Gastrocnemius medialis (tissue), 4 donors: ENCODE results near the gene DDX51.

Experiments used
- CTCF ChIP-seq, 5 experiments: fragments of 450-650 bp in 3 of 5; fragments of 200-600 bp in 2 of 5; sonication (generic) in 2 of 5; IDR thresholded peaks in 4 of 5; conservative IDR thresholded peaks in 1 of 5; 1 replicate in 4 of 5; 2 replicates in 1 of 5; pipeline ENCODE4 v1.5.1; 2016 to 2019; ENCODE audit warnings: antibody characterized with exemption in 5 of 5, mild to moderate bottlenecking in 3 of 5, moderate library complexity in 3 of 5
- POLR2A ChIP-seq, 2 donors: fragments of 450-650 bp; IDR thresholded peaks; one replicate each; pipeline ENCODE4 v1.6.1; 2017; ENCODE audit warnings: antibody characterized with exemption in 2 of 2, mild to moderate bottlenecking in 2 of 2, moderate library complexity in 2 of 2

- TF ChIP-seq CTCF (IDR thresholded peaks at IDR 0.05 in 4 of 5, conservative IDR thresholded peaks at IDR 0.05 in 1 of 5) (no peak), POLR2A (IDR thresholded peaks at IDR 0.05) (no peak)
These were observed 615 bp downstream of the DDX51 start for GRCh38 chr12:132143336-132144071.
